ENCODE measurements around the gene FA2H. TPM values are rescaled to one million over a fixed set of nuclear protein-coding genes. Genes with fewer than 3 reads are reported as not detected.

Gene FA2H
- total and polyA plus RNA-seq, 2 of the 13 experiments (the other 11 are each of a cell fraction or from before 2014, with no cell fraction given): 0.20 TPM; not detected in 1

- no TSS peak for BruUV-seq (replicated peaks)
- ATAC-seq (no peak), FAIRE-seq (no peak), DNase-seq (ENCODE audit: low spot score) (no peak)
- no peaks in the 10 kb centered on the region for H4K20me1 ChIP-seq (ENCODE audit: insufficient read depth, low read length)
- no peaks in the 10 kb centered on the region for H3K79me2 ChIP-seq (ENCODE audit: insufficient read depth, low read length)
- no peaks in the 10 kb centered on the region for H3K4me1 ChIP-seq (ENCODE audit: insufficient read depth, low read length)
- H3K9ac ChIP-seq (ENCODE audit: insufficient read depth, low read depth, low read length): no peak overlapping the region
- H3K36me3 ChIP-seq (replicated peaks in 1 of 2; ENCODE audit: control insufficient read depth in 1 of 2, insufficient read depth in 2 of 2, low read length in 2 of 2): no peaks in the 10 kb centered on the region
- TF ChIP-seq EEA1 (CRISPR knock-in tag; IDR thresholded peaks at IDR 0.05; ENCODE audit: borderline replicate concordance) (no peak), PPARG (CRISPR knock-in tag; conservative IDR thresholded peaks at IDR 0.05) (peak; percentile 70), CENPX (CRISPR knock-in tag; IDR thresholded peaks at IDR 0.05) (no peak), HDAC1 (CRISPR knock-in tag; IDR thresholded peaks at IDR 0.05) (no peak), MAFF (IDR thresholded peaks at IDR 0.05; ENCODE audit: low read depth, low read length) (0 out of 2 replicates have a peak, but pooled peaks have one; percentile 38), SMC3 (IDR thresholded peaks at IDR 0.05; ENCODE audit: low read length) (no peak), MAFK (conservative IDR thresholded peaks at IDR 0.05 in 1 of 2, IDR thresholded peaks at IDR 0.05 in 1 of 2; ENCODE audit: low read length in 2 of 2) (0 out of 4 replicates have a peak, but pooled peaks have one; percentile 21 to 42)
- intact Hi-C loops (cut with micrococcal nuclease; ENCODE audit: unreplicated experiment) (no loop called here), in situ Hi-C loops (cut with HindIII; ENCODE audit: extremely low pct_ligation_motif_present, low pct_unique_long_range_greater_than_20kb) (no loop called here)
- no peaks in the 10 kb centered on the region for H3K9me3 ChIP-seq (ENCODE audit: low read length)
- 27% methylated on average over 4 of the region's 4 CpGs for WGBS (ENCODE audit: low lambda C conversion rate)
- no peak overlapping the region for H3K4me3 ChIP-seq (replicated peaks in 1 of 3; ENCODE audit: insufficient read depth in 1 of 3, low read depth in 2 of 3, low read length in 3 of 3)
- ChIA-PET CTCF (ENCODE audit: low intra/inter-chr PET ratio, low total read pairs) (no interaction called here), POLR2A (no interaction called here)
- H3K27ac ChIP-seq (ENCODE audit: extremely low read length, insufficient read depth, low read length): no peak overlapping the region
- H2AFZ ChIP-seq (ENCODE audit: low read length): no peak overlapping the region
- no peaks in the 10 kb centered on the region for H3K27me3 ChIP-seq (ENCODE audit: control insufficient read depth in 1 of 2, insufficient read depth in 2 of 2, low read length in 2 of 2)
- no peak overlapping the region for H3K4me2 ChIP-seq (ENCODE audit: low read depth, low read length)
These were observed 10.4 kb upstream of the FA2H start for GRCh38 chr16:74785031-74785430.

DNA sequence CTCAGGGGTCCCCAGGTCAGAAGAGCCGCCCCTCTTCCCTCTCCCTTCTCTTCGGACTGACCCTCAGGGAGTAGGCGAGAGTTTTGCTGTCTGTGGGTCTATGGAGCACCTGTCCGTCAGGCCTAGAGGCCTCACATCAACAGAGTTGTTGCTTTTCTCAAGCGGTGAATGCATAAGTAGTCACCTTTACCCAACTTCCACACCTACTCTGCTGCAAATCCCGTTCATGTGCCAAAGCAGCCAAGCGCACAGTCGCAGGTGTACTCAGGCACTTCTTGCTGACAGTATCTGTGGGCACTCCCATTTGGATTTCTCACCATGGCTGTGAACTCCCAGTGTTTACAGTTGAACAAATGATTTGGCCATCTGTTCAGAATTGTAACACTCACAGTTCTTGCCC, 4.0 kb upstream of the FA2H start:
- no peak for DNase-seq (ENCODE audit: low spot score)
- Histone ChIP-seq H4K20me1 (ENCODE audit: insufficient read depth, low read length) (no peaks in the 10 kb centered on the region), H3K79me2 (ENCODE audit: insufficient read depth, low read length) (no peaks in the 10 kb centered on the region), H3K27me3 (ENCODE audit: control insufficient read depth in 1 of 2, insufficient read depth in 2 of 2, low read length in 2 of 2) (peaks cover 0 to 18% of the 10 kb centered on the region in 2 experiments; a peak in 4 of 5 replicates), H3K9ac (ENCODE audit: insufficient read depth, low read depth, low read length) (no peak overlapping the region), H2AFZ (ENCODE audit: low read length) (no peak overlapping the region), H3K9me3 (ENCODE audit: low read length) (no peaks in the 10 kb centered on the region), H3K4me1 (ENCODE audit: insufficient read depth, low read length) (peaks cover 16% of the 10 kb centered on the region), H3K4me3 (replicated peaks in 1 of 3; ENCODE audit: insufficient read depth in 1 of 3, low read depth in 2 of 3, low read length in 3 of 3) (no peak overlapping the region), H3K36me3 (replicated peaks in 1 of 2; ENCODE audit: control insufficient read depth in 1 of 2, insufficient read depth in 2 of 2, low read length in 2 of 2) (no peaks in the 10 kb centered on the region), H3K4me2 (ENCODE audit: low read depth, low read length) (no peak overlapping the region), H3K27ac (ENCODE audit: extremely low read length, insufficient read depth, low read length) (no peak overlapping the region)
- no peak for ATAC-seq
- ChIA-PET CTCF (ENCODE audit: low intra/inter-chr PET ratio, low total read pairs) (no interaction called here), POLR2A (no interaction called here)
- BruUV-seq (replicated peaks): no TSS peak
- WGBS (ENCODE audit: low lambda C conversion rate): 30% methylated on average over 8 of the region's 8 CpGs
- no peak for FAIRE-seq
- in situ Hi-C loops (cut with HindIII; ENCODE audit: extremely low pct_ligation_motif_present, low pct_unique_long_range_greater_than_20kb) (no loop called here), intact Hi-C loops (cut with micrococcal nuclease; ENCODE audit: unreplicated experiment) (no loop called here)
- TF ChIP-seq ZNF788 (CRISPR knock-in tag; IDR thresholded peaks at IDR 0.05; ENCODE audit: borderline replicate concordance): no peak
- no peak for TF ChIP-seq MNT (IDR thresholded peaks at IDR 0.05)
- TF ChIP-seq ZNF34 (CRISPR knock-in tag; IDR thresholded peaks at IDR 0.05; ENCODE audit: borderline replicate concordance): no peak
- TF ChIP-seq ZNF577 (CRISPR knock-in tag; IDR thresholded peaks at IDR 0.05; ENCODE audit: borderline replicate concordance, low read depth): no peak
- no peak for TF ChIP-seq SPEN (CRISPR knock-in tag; IDR thresholded peaks at IDR 0.05; ENCODE audit: low read depth)
- TF ChIP-seq, protein P1, sequence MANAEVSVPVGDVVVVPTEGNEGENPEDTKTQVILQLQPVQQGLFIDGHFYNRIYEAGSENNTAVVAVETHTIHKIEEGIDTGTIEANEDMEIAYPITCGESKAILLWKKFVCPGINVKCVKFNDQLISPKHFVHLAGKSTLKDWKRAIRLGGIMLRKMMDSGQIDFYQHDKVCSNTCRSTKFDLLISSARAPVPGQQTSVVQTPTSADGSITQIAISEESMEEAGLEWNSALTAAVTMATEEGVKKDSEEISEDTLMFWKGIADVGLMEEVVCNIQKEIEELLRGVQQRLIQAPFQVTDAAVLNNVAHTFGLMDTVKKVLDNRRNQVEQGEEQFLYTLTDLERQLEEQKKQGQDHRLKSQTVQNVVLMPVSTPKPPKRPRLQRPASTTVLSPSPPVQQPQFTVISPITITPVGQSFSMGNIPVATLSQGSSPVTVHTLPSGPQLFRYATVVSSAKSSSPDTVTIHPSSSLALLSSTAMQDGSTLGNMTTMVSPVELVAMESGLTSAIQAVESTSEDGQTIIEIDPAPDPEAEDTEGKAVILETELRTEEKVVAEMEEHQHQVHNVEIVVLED (CRISPR knock-in tag; IDR thresholded peaks at IDR 0.05; ENCODE audit: borderline replicate concordance): no peak
- no peak for TF ChIP-seq NR3C1 (CRISPR knock-in tag; IDR thresholded peaks at IDR 0.05)
- no peak for TF ChIP-seq KLF13 (CRISPR knock-in tag; IDR thresholded peaks at IDR 0.05)
- no peak for TF ChIP-seq CC2D1A (CRISPR knock-in tag; IDR thresholded peaks at IDR 0.05)
- TF ChIP-seq SIN3B (IDR thresholded peaks at IDR 0.05; ENCODE audit: low read length): no peak
- TF ChIP-seq SMAD3 (CRISPR knock-in tag; IDR thresholded peaks at IDR 0.05): no peak
